Body of pancreas (tissue), 4 donors: ENCODE data around the gene SLF2. TPM values are rescaled to one million over a fixed set of nuclear protein-coding genes. Genes with fewer than 3 reads are reported as not detected.

Experiments
- ATAC-seq: fragments of 150-250 bp; one replicate; pipeline ENCODE4 v1.9.1; 2016
- DNase-seq, 4 donors: peaks; one replicate each; pipeline ENCODE4 v3.0.0-alpha.2; 2019
- H3K27ac ChIP-seq, 4 donors: fragments of 200-600 bp; sonication (generic); 1 replicate in 3 of 4; 2 replicates in 1 of 4; pipeline versions ENCODE4 v1.5.1 to v1.6.1; 2016 to 2019; ENCODE audit warnings: mild to moderate bottlenecking in 1 of 4, mixed read lengths in 1 of 4, moderate library complexity in 1 of 4
- H3K27me3 ChIP-seq, 2 donors: fragments of 200-600 bp; sonication (generic); one replicate each; pipeline ENCODE4 v1.6.0; 2016; ENCODE audit warnings: mild to moderate bottlenecking in 1 of 2
- H3K36me3 ChIP-seq, 2 donors: fragments of 200-600 bp; sonication (generic); replicated peaks in 1 of 2; 2 replicates each; pipeline ENCODE4 v1.5.1; 2016; ENCODE audit warnings: low read depth in 2 of 2; ENCODE audit not compliant: insufficient read depth in 1 of 2
- H3K4me1 ChIP-seq: fragments of 200-600 bp; sonication (generic); one replicate; pipeline ENCODE4 v1.6.0; 2016
- H3K4me3 ChIP-seq, 2 donors: fragments of 200-600 bp; sonication (generic); 1 replicate in 1 of 2; 2 replicates in 1 of 2; pipeline ENCODE4 v1.5.1; 2016 to 2019
- H3K9me3 ChIP-seq, 3 donors: fragments of 200-600 bp; sonication (generic); 1 replicate in 2 of 3; 2 replicates in 1 of 3; pipeline ENCODE4 v1.5.1; 2016
- POLR2A ChIP-seq, 3 donors: fragments of 450-650 bp; IDR thresholded peaks; one replicate each; pipeline ENCODE4 v1.6.1; 2016; ENCODE audit warnings: antibody characterized with exemption in 3 of 3, mild to moderate bottlenecking in 2 of 3
- WGBS, 2 donors: methylation state at CpG; one replicate each; pipeline ENCODE4 v1.1.5; 2017; 5-methylcytosine and 5-hydroxymethylcytosine counted together
- intact Hi-C: fragments of 100-400 bp; cut with DNase I; formaldehyde crosslinking; loops from one replicate; pipeline ENCODE4 v1.15.1; 2023
- total RNA-seq, 2 donors: library from RNA; depleted of rRNA; stranded (reverse); fragments of >200 nt; gene quantifications; one replicate each; pipeline ENCODE4 v1.1.0, GENCODE V29; 2016
- TF ChIP-seq, protein P1 (sequence below), 7 experiments: fragments of 450-650 bp in 4 of 7; fragments of 200-600 bp in 3 of 7; sonication (generic) in 3 of 7; IDR thresholded peaks; one replicate each; pipeline ENCODE4 v1.5.1; 2016 to 2019; ENCODE audit warnings: antibody characterized with exemption in 7 of 7

Gene SLF2
- total RNA-seq, 2 donors from 2014 or later, result 16.2 to 26.7 TPM

DNA sequence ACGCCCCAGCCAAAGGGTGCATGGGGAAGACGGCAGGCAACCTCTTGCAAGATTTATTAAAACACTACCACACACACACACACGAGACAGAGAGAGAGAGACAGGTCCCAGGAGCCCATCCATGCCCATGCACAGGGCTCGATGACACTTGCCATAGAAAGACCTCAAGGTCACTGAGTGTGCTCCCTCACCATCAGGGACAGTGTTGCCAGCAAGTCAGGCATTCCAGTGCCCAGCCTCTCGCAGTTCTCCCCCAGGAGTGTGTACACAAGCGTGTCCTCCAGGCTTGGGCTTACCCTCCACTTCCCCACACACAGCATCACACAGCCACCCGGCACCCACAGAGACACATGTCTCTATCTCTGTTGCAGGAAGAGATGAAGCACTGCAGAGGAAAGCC, 46.8 kb upstream of the SLF2 start:
- TF ChIP-seq, protein P1, sequence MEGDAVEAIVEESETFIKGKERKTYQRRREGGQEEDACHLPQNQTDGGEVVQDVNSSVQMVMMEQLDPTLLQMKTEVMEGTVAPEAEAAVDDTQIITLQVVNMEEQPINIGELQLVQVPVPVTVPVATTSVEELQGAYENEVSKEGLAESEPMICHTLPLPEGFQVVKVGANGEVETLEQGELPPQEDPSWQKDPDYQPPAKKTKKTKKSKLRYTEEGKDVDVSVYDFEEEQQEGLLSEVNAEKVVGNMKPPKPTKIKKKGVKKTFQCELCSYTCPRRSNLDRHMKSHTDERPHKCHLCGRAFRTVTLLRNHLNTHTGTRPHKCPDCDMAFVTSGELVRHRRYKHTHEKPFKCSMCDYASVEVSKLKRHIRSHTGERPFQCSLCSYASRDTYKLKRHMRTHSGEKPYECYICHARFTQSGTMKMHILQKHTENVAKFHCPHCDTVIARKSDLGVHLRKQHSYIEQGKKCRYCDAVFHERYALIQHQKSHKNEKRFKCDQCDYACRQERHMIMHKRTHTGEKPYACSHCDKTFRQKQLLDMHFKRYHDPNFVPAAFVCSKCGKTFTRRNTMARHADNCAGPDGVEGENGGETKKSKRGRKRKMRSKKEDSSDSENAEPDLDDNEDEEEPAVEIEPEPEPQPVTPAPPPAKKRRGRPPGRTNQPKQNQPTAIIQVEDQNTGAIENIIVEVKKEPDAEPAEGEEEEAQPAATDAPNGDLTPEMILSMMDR (IDR thresholded peaks at IDR 0.05), result no peak
- no peak for TF ChIP-seq POLR2A (IDR thresholded peaks at IDR 0.05)
- H3K9me3 ChIP-seq, result no peaks in the 10 kb centered on the region
- no peaks in the 10 kb centered on the region for H3K36me3 ChIP-seq
- intact Hi-C loops, result no loop called here
- ATAC-seq (no peak), DNase-seq (no peak)
- WGBS, 2 donors, result 65 to 80% methylated on average over 7 of the region's 7 CpGs
- no peaks in the 10 kb centered on the region for H3K4me1 ChIP-seq
- no peak overlapping the region for H3K27ac ChIP-seq
- H3K4me3 ChIP-seq, result no peak overlapping the region
- no peaks in the 10 kb centered on the region for H3K27me3 ChIP-seq

DNA sequence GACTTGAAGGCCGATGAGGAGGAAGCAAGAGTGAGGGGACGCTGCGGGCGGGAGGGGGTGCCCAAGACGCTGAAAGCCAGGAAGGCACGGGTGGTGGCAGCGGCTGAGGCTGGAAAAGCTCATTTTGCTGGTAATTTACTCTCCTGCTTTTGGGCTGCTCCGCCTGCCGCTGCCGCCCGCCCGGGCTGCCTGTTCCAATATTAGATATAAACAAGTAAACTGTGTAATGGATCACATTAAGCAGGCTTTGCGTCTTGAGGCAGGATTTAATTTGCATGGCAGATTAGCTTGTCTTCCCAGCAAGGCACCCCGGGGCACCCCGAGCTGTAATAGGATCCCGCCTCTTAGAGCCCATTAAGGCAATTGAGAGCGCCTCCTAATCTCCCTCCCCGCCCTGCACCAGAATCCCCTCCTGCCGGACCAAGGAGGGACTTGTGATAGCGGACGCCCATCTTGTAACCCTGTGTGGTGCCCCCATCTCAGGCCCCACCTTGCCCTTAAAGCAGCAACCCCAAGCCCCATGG, 46.1 kb upstream of the SLF2 start:
- Histone ChIP-seq H3K36me3 (no peaks in the 10 kb centered on the region), H3K27me3 (no peaks in the 10 kb centered on the region), H3K4me1 (no peaks in the 10 kb centered on the region), H3K9me3 (no peaks in the 10 kb centered on the region), H3K4me3 (no peak overlapping the region), H3K27ac (no peak overlapping the region)
- no peak for DNase-seq
- no peak for ATAC-seq
- intact Hi-C loops, result no loop called here
- no peak for TF ChIP-seq POLR2A (IDR thresholded peaks at IDR 0.05)
- TF ChIP-seq, protein P1 (IDR thresholded peaks at IDR 0.05), result no peak
- 29 to 51% methylated on average over 21 of the region's 21 CpGs for WGBS, 2 donors

DNA sequence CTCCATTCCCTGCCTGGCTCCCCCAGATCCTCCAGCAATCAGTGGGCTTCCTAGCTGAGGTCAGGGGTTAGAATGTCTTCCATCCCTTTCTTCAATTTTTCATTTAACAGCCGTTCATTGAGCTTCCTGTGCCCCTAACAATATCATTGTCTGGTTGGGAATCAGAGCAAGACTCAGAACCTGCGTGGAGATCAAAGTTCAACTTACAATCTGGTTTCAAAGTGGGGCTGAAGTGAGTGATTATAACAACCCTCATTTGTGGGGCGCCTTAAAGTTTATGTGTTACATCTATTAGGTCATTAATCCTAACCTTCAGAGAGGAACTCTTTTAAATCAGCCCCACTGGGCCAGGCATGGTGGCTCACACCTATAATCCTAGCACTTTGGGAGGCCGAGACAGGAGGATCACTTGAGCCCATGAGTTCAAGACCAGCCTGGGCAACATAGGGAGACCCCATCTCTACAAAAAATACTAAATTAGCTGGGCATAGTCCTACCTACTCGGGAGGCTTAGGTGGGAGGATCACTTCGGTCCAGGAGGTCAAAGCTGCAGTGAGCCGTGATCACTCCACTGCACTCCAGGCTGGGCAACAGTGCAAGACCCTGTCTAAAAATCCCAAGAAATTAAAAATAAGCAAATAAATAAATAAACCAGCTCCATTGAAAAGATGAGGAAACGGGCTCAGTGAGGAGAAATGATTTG, 45.4 kb upstream of the SLF2 start:
- DNase-seq, result no peak
- H3K36me3 ChIP-seq, result no peaks in the 10 kb centered on the region
- no peak for ATAC-seq
- WGBS, 2 donors, result 72 to 74% methylated on average over 8 of the region's 8 CpGs
- no peaks in the 10 kb centered on the region for H3K27me3 ChIP-seq
- H3K27ac ChIP-seq, result no peak overlapping the region
- H3K9me3 ChIP-seq, result no peaks in the 10 kb centered on the region
- intact Hi-C loops, result no loop called here
- no peak for TF ChIP-seq POLR2A (IDR thresholded peaks at IDR 0.05)
- TF ChIP-seq, protein P1 (IDR thresholded peaks at IDR 0.05), result no peak
- H3K4me1 ChIP-seq, result no peaks in the 10 kb centered on the region
- H3K4me3 ChIP-seq, result no peak overlapping the region

DNA sequence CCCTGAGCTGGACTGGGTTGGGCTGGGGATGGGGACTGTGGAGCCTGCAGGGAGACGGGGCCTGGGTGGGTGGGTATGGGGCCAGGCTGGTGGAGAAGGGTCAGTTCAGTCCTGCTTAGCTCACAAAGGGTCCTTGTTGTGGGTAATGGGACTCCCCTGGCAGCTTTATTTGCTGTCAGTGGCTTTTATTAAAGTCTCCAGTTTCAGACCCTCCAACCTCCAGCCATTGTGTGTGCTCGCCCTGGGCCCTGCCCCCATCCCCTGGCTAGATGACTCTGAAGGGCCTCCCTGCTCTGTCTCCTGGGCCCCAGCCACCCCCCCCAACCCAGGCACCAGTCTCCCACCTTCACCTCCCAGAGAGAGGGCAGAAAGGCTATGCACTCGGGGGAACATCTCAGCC, 44.4 kb upstream of the SLF2 start:
- Histone ChIP-seq H3K4me1 (no peaks in the 10 kb centered on the region), H3K4me3 (no peak overlapping the region), H3K9me3 (no peaks in the 10 kb centered on the region), H3K27me3 (no peaks in the 10 kb centered on the region), H3K36me3 (no peaks in the 10 kb centered on the region), H3K27ac (no peak overlapping the region)
- ATAC-seq (no peak), DNase-seq (no peak)
- 57 to 82% methylated on average over 2 to 3 of the region's 3 CpGs for WGBS, 2 donors
- TF ChIP-seq, protein P1 (IDR thresholded peaks at IDR 0.05), result no peak
- TF ChIP-seq POLR2A (IDR thresholded peaks at IDR 0.05), result no peak
- intact Hi-C loops, result no loop called here

DNA sequence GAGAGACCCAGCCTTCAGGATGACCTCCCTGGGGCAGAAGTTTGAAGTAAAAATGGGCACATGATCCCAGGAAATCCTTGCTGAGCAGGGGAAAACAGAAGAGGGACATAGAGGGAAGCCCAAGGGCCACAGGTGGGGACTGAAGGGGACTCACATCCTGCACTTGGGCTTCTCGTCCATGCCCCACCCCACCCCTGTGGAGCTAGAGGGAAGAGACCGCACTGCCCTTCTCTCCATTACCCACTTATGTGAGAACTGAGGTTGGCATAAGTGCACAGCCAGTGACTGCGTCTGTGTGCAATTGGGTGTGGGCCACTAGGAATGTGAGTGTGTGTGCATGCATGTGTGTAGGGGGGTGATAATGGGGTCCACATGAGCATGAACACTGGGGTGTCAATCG, 43.4 kb upstream of the SLF2 start:
- no peaks in the 10 kb centered on the region for H3K4me1 ChIP-seq
- no peak for TF ChIP-seq POLR2A (IDR thresholded peaks at IDR 0.05)
- TF ChIP-seq, protein P1 (IDR thresholded peaks at IDR 0.05), result no peak
- WGBS, 2 donors, result 63 to 80% methylated on average over 4 of the region's 4 CpGs
- H3K36me3 ChIP-seq, result no peaks in the 10 kb centered on the region
- DNase-seq (no peak), ATAC-seq (no peak)
- no peak overlapping the region for H3K4me3 ChIP-seq
- intact Hi-C loops, result no loop called here
- H3K27me3 ChIP-seq, result no peaks in the 10 kb centered on the region
- no peaks in the 10 kb centered on the region for H3K9me3 ChIP-seq
- H3K27ac ChIP-seq, result no peak overlapping the region
